Gastroesophageal sphincter (tissue), 4 donors: ENCODE data around the gene FCN2. TPM values are rescaled to one million over a fixed set of nuclear protein-coding genes. Genes with fewer than 3 reads are reported as not detected.

Experiments used
- ATAC-seq: fragments of 150-250 bp; one replicate; pipeline ENCODE4 v1.9.1; 2016; ENCODE audit warnings: mild to moderate bottlenecking, moderate library complexity
- H3K27ac ChIP-seq, 4 donors: fragments of 200-600 bp; sonication (generic) in 3 of 4; 1 replicate in 3 of 4; 2 replicates in 1 of 4; pipeline ENCODE4 v1.5.1; 2016 to 2019
- H3K27me3 ChIP-seq: fragments of 200-600 bp; sonication (generic); one replicate; pipeline ENCODE4 v1.5.1; 2019
- H3K36me3 ChIP-seq, 2 donors: fragments of 200-600 bp; sonication (generic); one replicate each; pipeline ENCODE4 v1.5.1; 2019; ENCODE audit warnings: control low read depth in 1 of 2
- H3K4me1 ChIP-seq, 3 donors: fragments of 200-600 bp; sonication (generic); 1 replicate in 2 of 3; 2 replicates in 1 of 3; pipeline ENCODE4 v1.5.1; 2016 to 2019; ENCODE audit warnings: control low read depth in 2 of 3
- H3K4me3 ChIP-seq, 2 donors: fragments of 200-600 bp; sonication (generic); one replicate each; pipeline ENCODE4 v1.5.1; 2019; ENCODE audit warnings: mild to moderate bottlenecking in 1 of 2, moderate library complexity in 1 of 2
- H3K9me3 ChIP-seq, 3 donors: fragments of 200-600 bp; sonication (generic); one replicate each; pipeline ENCODE4 v1.5.1; 2017 to 2019; ENCODE audit warnings: control low read depth in 2 of 3
- CTCF ChIP-seq, 4 experiments: fragments of 200-600 bp in 2 of 4; fragments of 450-650 bp in 2 of 4; sonication (generic) in 1 of 4; IDR thresholded peaks; one replicate each; pipeline ENCODE4 v1.5.1; 2017 to 2019; ENCODE audit warnings: antibody characterized with exemption in 4 of 4, mild to moderate bottlenecking in 2 of 4, moderate library complexity in 2 of 4
- EP300 ChIP-seq: sonication (generic); formaldehyde crosslinking; IDR thresholded peaks from one replicate; pipeline ENCODE4 v1.6.1; 2017; ENCODE audit warnings: antibody characterized with exemption, mild to moderate bottlenecking
- POLR2A ChIP-seq, 2 donors: fragments of 450-650 bp; IDR thresholded peaks; one replicate each; pipeline ENCODE4 v1.6.1; 2017; ENCODE audit warnings: antibody characterized with exemption in 2 of 2, mild to moderate bottlenecking in 2 of 2, moderate library complexity in 1 of 2
- POLR2AphosphoS5 ChIP-seq: sonication (generic); formaldehyde crosslinking; IDR thresholded peaks from one replicate; pipeline ENCODE4 v1.6.1; 2017; ENCODE audit warnings: antibody characterized with exemption
- WGBS, 2 donors: methylation state at CpG; one replicate each; pipeline ENCODE4 v1.1.5; 2018; ENCODE audit warnings: low coverage in 1 of 2; 5-methylcytosine and 5-hydroxymethylcytosine counted together
- total RNA-seq, 4 donors: library from RNA; depleted of rRNA; stranded (reverse); fragments of >200 nt; gene quantifications; one replicate each; pipeline ENCODE4 v1.1.0, GENCODE V29; 2016

The FCN2 gene
- total RNA-seq, 4 donors from 2014 or later, result not detected

GRCh38 chr9:134836406-134836970 is 44.1 kb upstream of the FCN2 start:
- TF ChIP-seq POLR2AphosphoS5 (no peak), CTCF (IDR thresholded peaks at IDR 0.05) (no peak), EP300 (no peak), POLR2A (IDR thresholded peaks at IDR 0.05) (no peak)
- 100% methylated on average over 2 of the region's 19 CpGs; no CpG with 5 or more reads in 1 of the 2 donors for WGBS, 2 donors
- no peaks in the 10 kb centered on the region for H3K9me3 ChIP-seq
- no peak overlapping the region for H3K4me3 ChIP-seq
- H3K27me3 ChIP-seq, result no peaks in the 10 kb centered on the region
- ATAC-seq, result no peak
- peaks cover 0 to 98% of the 10 kb centered on the region in 2 donors for H3K36me3 ChIP-seq
- H3K27ac ChIP-seq, result no peak overlapping the region
- peaks cover 0 to 14% (median 0%) of the 10 kb centered on the region in 3 donors for H3K4me1 ChIP-seq

- Histone ChIP-seq H3K4me3 (no peak overlapping the region), H3K27ac (no peak overlapping the region), H3K4me1 (peaks cover 0 to 14% (median 0%) of the 10 kb centered on the region in 3 donors), H3K27me3 (no peaks in the 10 kb centered on the region), H3K9me3 (no peaks in the 10 kb centered on the region), H3K36me3 (peaks cover 0 to 97% of the 10 kb centered on the region in 2 donors)
- no peak for ATAC-seq
- WGBS, 2 donors, result 80 to 88% methylated on average over 1 to 8 of the region's 12 CpGs
- TF ChIP-seq POLR2AphosphoS5, result no peak
- TF ChIP-seq CTCF (IDR thresholded peaks at IDR 0.05), result no peak
- TF ChIP-seq EP300, result no peak
- no peak for TF ChIP-seq POLR2A (IDR thresholded peaks at IDR 0.05)
Observed at GRCh38 chr9:134837529-134837928, 43.1 kb upstream of the FCN2 start.

- WGBS, 2 donors, result 100% methylated on average over 3 to 4 of the region's 34 CpGs
- Histone ChIP-seq H3K27me3 (no peaks in the 10 kb centered on the region), H3K4me3 (no peak overlapping the region), H3K4me1 (peaks cover 0 to 14% (median 0%) of the 10 kb centered on the region in 3 donors), H3K27ac (no peak overlapping the region), H3K36me3 (peaks cover 0 to 97% of the 10 kb centered on the region in 2 donors), H3K9me3 (no peaks in the 10 kb centered on the region)
- TF ChIP-seq EP300 (no peak), POLR2A (IDR thresholded peaks at IDR 0.05) (no peak), CTCF (IDR thresholded peaks at IDR 0.05) (no peak), POLR2AphosphoS5 (no peak)
- ATAC-seq, result no peak
Observed at GRCh38 chr9:134838651-134839454, 41.8 kb upstream of the FCN2 start.

- Histone ChIP-seq H3K4me3 (no peak overlapping the region), H3K36me3 (peaks cover 0 to 95% of the 10 kb centered on the region in 2 donors), H3K4me1 (peaks cover 0 to 11% (median 0%) of the 10 kb centered on the region in 3 donors), H3K9me3 (no peaks in the 10 kb centered on the region), H3K27ac (no peak overlapping the region), H3K27me3 (no peaks in the 10 kb centered on the region)
- ATAC-seq, result no peak
- WGBS, 2 donors, result 88% methylated on average over 3 of the region's 21 CpGs; no CpG with 5 or more reads in 1 of the 2 donors
- TF ChIP-seq POLR2AphosphoS5, result no peak
- no peak for TF ChIP-seq EP300
- no peak for TF ChIP-seq CTCF (IDR thresholded peaks at IDR 0.05)
- TF ChIP-seq POLR2A (IDR thresholded peaks at IDR 0.05), result no peak
Observed at GRCh38 chr9:134839455-134840125, 41.0 kb upstream of the FCN2 start.
